ENCODE results near the gene TMEM45B.
A peak's percentile ranks its signal among the peaks of the same experiment; 100 is the strongest.
"Not testable (repeated sequence)": the region's sequence is repeated elsewhere in the genome, so short reads cannot be mapped to it uniquely, and the experiment has no call there.

Gene TMEM45B

GRCh38 chr11:129813231-129813791 is 2.3 kb upstream of the TMEM45B start:
- DNase-seq: no peak

- peak; percentile 38 for DNase-seq
These were observed 1.2 kb upstream of the TMEM45B start for GRCh38 chr11:129814244-129815014.

GRCh38 chr11:129817534-129818051 is 1.9 kb downstream of the TMEM45B start:
- no peak for DNase-seq

- DNase-seq: not testable (repeated sequence)
These were observed 2.6 kb downstream of the TMEM45B start for GRCh38 chr11:129818236-129818635.

DNA sequence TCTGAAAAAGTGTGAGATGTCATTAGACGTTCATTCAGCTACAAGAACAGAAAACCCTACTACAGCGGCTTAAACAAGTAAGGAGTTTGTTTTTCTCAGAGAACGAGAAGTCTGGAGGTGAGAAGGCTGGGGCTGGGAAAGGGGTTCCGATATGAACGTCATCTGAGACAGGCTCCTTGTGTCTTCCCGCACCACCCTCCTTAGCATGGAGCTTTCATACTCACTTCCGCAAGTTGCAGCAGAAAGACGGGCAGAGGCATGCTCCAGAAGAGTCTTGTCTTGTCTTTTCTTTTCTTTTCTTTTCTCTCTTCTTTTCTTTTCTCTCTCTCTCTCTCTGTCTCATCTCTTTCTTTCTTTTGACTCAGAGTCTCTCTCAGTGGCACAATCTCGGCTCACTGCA is 3.6 kb downstream of the TMEM45B start:
- DNase-seq: no peak

DNA sequence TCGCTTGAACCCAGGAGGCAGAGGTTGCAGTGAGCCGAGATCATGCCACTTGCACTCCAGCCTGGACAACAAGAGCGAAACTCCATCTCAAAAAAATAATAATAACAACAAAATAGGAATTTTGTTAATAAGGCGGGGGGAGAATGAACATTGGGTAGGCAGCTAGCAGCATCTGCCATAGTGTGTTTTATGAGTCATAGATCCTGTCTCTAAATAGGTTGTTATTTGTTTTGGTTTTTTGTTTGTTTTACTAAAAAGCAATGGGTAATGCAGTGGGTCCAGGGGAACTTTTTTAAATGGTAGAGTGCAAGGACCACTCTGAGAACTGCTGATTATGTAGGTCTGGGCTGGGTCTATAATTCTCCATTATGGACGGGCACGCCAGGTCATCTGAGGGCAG is 4.6 kb downstream of the TMEM45B start:
- not testable (repeated sequence) for DNase-seq

DNA sequence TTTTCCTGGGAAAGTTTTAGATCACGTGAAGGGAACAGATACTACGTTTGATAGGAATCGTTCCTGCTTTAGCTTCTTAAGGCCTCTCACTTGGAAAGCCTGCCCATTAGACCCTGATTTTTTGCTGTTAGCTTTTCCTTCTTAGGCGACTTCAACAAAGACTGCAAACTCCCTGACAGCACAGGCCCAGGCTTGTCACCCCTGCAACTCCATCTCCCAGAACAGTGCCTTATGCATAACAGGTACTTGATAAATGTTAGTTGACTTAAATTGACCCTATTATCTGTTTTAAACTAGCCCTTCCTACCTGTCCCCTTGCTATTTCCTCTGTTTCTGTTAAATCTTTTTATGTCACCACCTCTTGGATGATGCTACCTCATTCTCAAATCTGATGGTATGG is 7.6 kb downstream of the TMEM45B start:
- not testable (repeated sequence) for DNase-seq

DNA sequence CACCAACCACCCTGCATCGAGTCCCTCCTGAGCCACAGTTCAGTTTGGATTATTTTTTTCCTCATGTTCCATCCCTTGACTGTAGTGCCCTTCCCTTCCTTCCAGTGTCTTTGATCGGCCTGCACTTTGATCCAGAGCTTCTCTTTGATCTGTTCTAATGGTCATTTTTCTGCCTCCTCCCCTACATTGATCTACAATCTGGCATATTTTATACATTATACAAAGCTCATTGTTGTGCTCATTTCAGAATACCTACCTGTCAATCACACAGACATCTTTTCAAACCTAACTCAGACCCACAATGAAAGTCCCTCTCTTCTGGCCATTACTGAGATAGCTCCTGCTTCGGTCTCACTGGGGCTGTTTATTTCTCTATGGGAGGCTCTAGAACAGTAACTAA is 8.2 kb downstream of the TMEM45B start:
- not testable (repeated sequence) for DNase-seq

DNA sequence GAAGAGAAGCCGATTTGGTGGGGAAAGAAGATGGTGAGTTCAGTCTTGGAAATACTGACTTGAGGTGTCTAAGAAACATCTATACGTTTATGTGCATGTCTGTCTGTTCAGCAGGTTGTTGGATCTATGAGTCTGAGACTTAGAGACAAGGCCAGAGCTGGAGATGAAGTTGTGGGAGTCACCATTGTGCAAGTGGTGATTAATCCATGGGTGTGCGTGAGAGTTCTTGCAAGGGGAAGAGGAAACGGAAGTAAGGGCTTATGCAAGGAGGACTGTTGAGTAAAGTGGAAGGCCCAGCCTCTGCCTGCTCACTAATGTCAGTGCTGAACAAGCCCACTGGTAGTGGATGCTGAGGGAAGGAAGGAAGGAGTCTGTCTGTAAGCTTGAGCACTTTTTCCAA is 9.7 kb downstream of the TMEM45B start:
- DNase-seq: no peak

- no peak for DNase-seq
These were observed 12.7 kb downstream of the TMEM45B start for GRCh38 chr11:129828301-129828836.

- not testable (repeated sequence) for DNase-seq
These were observed 13.8 kb downstream of the TMEM45B start for GRCh38 chr11:129829497-129829896.

- DNase-seq: not testable (repeated sequence)
These were observed 15.6 kb downstream of the TMEM45B start for GRCh38 chr11:129831227-129831626.

DNA sequence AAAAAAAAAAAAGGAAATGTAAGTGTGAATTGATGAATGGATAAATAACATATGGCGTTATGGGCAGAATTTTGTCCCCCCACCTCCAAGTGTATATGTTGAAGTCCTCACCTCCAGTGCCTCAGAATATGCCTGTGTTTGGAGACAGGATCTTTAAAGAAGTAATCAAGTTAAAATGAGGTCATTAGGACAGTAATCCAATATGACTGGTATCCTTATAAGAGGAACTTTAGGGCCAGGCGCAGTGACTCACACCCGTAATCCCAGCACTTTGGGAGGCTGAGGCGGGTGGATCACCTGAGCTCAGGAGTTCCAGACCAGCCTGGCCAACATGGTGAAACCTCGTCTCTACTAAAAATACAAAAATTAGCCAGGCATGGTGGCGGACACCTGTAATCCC is 17.6 kb downstream of the TMEM45B start:
- DNase-seq: not testable (repeated sequence)

GRCh38 chr11:129836423-129836891 is 20.8 kb downstream of the TMEM45B start:
- DNase-seq: not testable (repeated sequence)

DNA sequence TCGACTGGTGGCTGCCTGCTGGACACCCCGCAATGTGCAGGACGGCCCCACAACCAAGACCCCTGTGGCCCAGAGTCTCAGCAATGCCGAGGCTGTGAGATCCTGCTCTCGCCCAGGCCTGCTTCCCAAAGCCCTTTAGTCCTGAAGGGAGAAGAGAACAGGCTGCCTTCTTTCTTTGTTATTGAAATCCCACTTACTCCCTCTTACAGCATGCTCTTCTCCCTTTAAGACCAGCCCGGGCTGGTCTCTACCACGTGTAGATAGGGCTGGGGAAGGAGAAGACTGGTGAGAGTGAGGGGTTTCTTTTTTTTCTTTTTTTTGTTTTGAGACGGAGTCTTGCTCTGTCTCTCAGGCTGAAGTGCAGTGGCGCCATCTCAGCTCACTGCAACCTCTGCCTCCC is 21.3 kb downstream of the TMEM45B start:
- DNase-seq: no peak

DNA sequence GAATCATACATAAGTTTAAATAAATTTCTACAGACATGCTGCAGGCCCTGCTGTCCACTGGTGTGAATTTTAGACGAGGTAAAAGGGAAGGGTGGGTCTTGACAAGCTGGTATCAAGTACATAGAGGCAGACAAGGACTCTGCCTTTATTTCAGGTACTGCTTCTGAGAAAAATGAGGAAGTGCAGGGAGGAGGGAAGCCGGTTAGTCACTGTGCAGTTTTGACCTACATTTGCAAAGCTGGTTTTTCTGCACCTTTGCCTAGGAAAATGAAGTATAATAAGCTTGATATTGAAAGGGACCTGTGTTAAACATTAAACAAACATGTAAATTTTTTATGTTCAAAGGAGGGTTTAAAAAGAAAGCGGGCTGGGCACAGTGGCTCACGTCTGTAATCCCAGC is 24.6 kb downstream of the TMEM45B start:
- DNase-seq: no peak

GRCh38 chr11:129842138-129842537 is 26.5 kb downstream of the TMEM45B start:
- DNase-seq: no peak

GRCh38 chr11:129846508-129847335 is 31.1 kb downstream of the TMEM45B start:
- no peak for DNase-seq

- not testable (repeated sequence) for DNase-seq
These were observed 31.7 kb downstream of the TMEM45B start for GRCh38 chr11:129847361-129847760.

- no peak for DNase-seq
These were observed 33.9 kb downstream of the TMEM45B start for GRCh38 chr11:129849447-129850130.

DNA sequence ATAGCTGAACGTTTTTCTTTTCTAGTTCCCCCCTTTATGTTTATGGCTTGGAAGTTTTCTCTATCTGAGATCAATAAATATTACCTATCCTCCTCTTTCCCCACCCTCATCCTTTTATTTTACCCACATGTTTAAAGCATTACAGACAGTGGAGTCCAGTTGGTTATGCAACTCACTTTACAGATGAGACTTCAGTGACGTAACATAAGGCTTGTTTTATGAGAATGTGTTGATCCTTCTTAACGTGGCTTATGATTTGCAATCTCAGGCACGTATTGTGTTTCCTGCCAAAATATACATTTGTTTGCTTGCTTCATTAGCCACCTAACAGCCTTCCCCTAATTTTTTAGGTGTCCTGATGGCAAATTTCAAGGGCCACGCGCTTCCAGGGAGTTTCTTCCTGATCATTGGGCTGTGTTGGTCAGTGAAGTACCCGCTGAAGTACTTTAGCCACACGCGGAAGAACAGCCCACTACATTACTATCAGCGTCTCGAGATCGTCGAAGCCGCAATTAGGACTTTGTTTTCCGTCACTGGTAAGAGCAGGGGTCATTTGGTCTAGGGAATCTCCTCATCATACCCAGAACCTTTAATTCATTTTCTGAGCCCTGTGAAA is 36.6 kb downstream of the TMEM45B start:
- no peak for DNase-seq
